K562 (cell line): Measurements from ENCODE around the gene SLC2A4. TPM values are rescaled to one million over a fixed set of nuclear protein-coding genes. Genes with fewer than 3 reads are reported as not detected.

Experiments
- CREM ChIP-seq: IDR thresholded peaks from 2 replicates; pipeline ENCODE4 v1.6.1; 2014; ENCODE audit warnings: antibody characterized with exemption, low read depth
- KLF13 ChIP-seq: fragments of 450-650 bp; IDR thresholded peaks from 2 replicates; pipeline ENCODE4 v1.6.1; 2016; ENCODE audit warnings: missing genetic modification characterization, low read depth, mild to moderate bottlenecking, missing compliant biosample characterization, moderate library complexity, borderline replicate concordance
- KLF16 ChIP-seq: IDR thresholded peaks from 2 replicates; pipeline ENCODE4 v1.6.1; 2016; ENCODE audit warnings: antibody characterized with exemption
- POLR2G ChIP-seq: fragments of 200-400 bp; formaldehyde crosslinking; IDR thresholded peaks from 2 replicates; pipeline ENCODE4 v1.6.1; 2017; ENCODE audit warnings: low read depth, mild to moderate bottlenecking, antibody characterized with exemption, low read length, moderate library complexity
- TAF7 ChIP-seq: fragments of 450-650 bp; IDR thresholded peaks from 2 replicates; pipeline ENCODE4 v1.6.1; 2016; ENCODE audit warnings: missing genetic modification characterization, missing compliant biosample characterization
- TSC22D4 ChIP-seq: fragments of 450-650 bp; IDR thresholded peaks from 2 replicates; pipeline ENCODE4 v1.6.1; 2016; ENCODE audit warnings: missing genetic modification characterization, missing biosample characterization, control low read depth
- ZNF41 ChIP-seq: fragments of 250-450 bp; sonication (Bioruptor Pico); conservative IDR thresholded peaks from 2 replicates; pipeline ENCODE4 v1.4.0; 2020; ENCODE audit warnings: mild to moderate bottlenecking
- polyA plus RNA-seq, 8 experiments: library from polyadenylated mRNA; depleted of rRNA in 4 of 8; stranded (reverse) in 5 of 8; unstranded in 3 of 8; fragments of >200 nt; fragmentation: Nextera tagmentation in 2 of 8; fragmentation: Illumina TruSeq in 1 of 8; extraction: Ambion mirVana in 2 of 8; extraction: Trizol in 1 of 8; gene quantifications; 2 replicates each; pipeline versions ENCODE4 v1.2.1 to v1.2.3, GENCODE V29; 2011 to 2014; ENCODE audit warnings: inconsistent platforms in 1 of 8, missing spikeins in 1 of 8
- total RNA-seq, 7 experiments: library from RNA; depleted of rRNA in 6 of 7; stranded (reverse); fragments of >200 nt in 6 of 7; fragmentation: Illumina TruSeq in 2 of 7; extraction: Trizol in 2 of 7; gene quantifications; 2 replicates each; pipeline versions ENCODE4 v1.2.1 to v1.2.3, GENCODE V29; 2011 to 2021; ENCODE audit warnings: low replicate concordance in 1 of 7
- TF ChIP-seq, protein P1 (sequence below), 2 experiments: fragments of 450-650 bp in 1 of 2; sonication (generic) in 1 of 2; formaldehyde crosslinking in 1 of 2; IDR thresholded peaks; 2 replicates each; pipeline versions ENCODE4 v1.7.1 to v1.9.0; 2016 to 2022; ENCODE audit warnings: inconsistent platforms in 1 of 2, mild to moderate bottlenecking in 1 of 2, missing genetic modification reagents in 1 of 2
- TF ChIP-seq, protein P2 (sequence below), 2 experiments: fragments of 450-650 bp; formaldehyde crosslinking in 1 of 2; IDR thresholded peaks; 2 replicates each; pipeline versions ENCODE4 v1.4.0 to v1.6.1; 2014 to 2020; ENCODE audit warnings: mild to moderate bottlenecking in 2 of 2, borderline replicate concordance in 1 of 2, low read depth in 1 of 2

SLC2A4 gene
- total and polyA plus RNA-seq, 9 of the 15 experiments (the other 6 are each of a cell fraction or from before 2014, with no cell fraction given) = 0.74 to 3.5 (median 1.6) TPM

DNA sequence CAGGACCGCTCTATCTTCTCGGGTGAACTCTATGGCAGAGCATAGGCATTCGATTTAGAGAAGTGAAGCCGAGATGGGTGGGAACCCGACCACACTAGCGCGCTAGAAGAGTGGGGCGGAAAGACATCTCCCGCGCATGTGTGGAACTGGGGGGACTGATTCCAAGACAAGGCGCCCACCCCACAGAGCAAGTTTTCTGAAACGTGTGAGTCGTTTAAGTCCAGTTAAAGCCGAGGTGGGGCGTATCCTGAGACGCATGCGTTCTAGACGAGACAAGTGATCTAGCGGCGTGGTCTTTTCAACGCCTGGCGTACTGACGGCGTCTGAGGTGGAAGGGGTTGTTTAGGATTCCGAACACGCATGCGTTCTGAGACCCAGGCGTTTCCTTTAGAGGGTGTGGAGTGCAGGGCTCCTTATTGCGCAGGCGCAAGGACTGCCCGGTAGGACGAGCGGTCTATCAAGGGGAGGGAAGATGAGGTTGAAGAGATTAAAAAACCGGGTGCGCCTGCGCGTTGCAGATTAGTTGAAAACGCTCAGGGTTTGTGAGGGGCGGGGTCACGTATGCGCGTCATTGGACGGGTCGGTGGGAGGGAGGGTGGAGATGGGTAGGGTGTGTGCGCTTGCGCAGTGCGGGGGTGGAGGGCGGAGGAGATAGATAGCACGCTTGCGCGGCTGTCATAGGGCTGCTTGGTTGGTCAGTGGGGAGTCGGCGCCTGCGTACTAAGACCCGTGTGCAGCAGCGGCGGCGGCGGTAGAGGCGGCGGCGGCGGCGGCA lies 25.6 kb downstream of the SLC2A4 start, which contains the start of gene EIF5A (continued):
- TF ChIP-seq KLF13 (tag) = no peak
- peak; percentile 83 for TF ChIP-seq POLR2G
- TF ChIP-seq TAF7 = peak; percentile 76
- TF ChIP-seq, protein P1, sequence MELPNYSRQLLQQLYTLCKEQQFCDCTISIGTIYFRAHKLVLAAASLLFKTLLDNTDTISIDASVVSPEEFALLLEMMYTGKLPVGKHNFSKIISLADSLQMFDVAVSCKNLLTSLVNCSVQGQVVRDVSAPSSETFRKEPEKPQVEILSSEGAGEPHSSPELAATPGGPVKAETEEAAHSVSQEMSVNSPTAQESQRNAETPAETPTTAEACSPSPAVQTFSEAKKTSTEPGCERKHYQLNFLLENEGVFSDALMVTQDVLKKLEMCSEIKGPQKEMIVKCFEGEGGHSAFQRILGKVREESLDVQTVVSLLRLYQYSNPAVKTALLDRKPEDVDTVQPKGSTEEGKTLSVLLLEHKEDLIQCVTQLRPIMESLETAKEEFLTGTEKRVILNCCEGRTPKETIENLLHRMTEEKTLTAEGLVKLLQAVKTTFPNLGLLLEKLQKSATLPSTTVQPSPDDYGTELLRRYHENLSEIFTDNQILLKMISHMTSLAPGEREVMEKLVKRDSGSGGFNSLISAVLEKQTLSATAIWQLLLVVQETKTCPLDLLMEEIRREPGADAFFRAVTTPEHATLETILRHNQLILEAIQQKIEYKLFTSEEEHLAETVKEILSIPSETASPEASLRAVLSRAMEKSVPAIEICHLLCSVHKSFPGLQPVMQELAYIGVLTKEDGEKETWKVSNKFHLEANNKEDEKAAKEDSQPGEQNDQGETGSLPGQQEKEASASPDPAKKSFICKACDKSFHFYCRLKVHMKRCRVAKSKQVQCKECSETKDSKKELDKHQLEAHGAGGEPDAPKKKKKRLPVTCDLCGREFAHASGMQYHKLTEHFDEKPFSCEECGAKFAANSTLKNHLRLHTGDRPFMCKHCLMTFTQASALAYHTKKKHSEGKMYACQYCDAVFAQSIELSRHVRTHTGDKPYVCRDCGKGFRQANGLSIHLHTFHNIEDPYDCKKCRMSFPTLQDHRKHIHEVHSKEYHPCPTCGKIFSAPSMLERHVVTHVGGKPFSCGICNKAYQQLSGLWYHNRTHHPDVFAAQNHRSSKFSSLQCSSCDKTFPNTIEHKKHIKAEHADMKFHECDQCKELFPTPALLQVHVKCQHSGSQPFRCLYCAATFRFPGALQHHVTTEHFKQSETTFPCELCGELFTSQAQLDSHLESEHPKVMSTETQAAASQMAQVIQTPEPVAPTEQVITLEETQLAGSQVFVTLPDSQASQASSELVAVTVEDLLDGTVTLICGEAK (IDR thresholded peaks at IDR 0.05) = 0 out of 2 replicates have a peak, but pooled peaks have one; percentile 17
- TF ChIP-seq, protein P1 (CRISPR knock-in tag; IDR thresholded peaks at IDR 0.05) = no peak
- TF ChIP-seq CREM = peak; percentile 85
- TF ChIP-seq, protein P2, sequence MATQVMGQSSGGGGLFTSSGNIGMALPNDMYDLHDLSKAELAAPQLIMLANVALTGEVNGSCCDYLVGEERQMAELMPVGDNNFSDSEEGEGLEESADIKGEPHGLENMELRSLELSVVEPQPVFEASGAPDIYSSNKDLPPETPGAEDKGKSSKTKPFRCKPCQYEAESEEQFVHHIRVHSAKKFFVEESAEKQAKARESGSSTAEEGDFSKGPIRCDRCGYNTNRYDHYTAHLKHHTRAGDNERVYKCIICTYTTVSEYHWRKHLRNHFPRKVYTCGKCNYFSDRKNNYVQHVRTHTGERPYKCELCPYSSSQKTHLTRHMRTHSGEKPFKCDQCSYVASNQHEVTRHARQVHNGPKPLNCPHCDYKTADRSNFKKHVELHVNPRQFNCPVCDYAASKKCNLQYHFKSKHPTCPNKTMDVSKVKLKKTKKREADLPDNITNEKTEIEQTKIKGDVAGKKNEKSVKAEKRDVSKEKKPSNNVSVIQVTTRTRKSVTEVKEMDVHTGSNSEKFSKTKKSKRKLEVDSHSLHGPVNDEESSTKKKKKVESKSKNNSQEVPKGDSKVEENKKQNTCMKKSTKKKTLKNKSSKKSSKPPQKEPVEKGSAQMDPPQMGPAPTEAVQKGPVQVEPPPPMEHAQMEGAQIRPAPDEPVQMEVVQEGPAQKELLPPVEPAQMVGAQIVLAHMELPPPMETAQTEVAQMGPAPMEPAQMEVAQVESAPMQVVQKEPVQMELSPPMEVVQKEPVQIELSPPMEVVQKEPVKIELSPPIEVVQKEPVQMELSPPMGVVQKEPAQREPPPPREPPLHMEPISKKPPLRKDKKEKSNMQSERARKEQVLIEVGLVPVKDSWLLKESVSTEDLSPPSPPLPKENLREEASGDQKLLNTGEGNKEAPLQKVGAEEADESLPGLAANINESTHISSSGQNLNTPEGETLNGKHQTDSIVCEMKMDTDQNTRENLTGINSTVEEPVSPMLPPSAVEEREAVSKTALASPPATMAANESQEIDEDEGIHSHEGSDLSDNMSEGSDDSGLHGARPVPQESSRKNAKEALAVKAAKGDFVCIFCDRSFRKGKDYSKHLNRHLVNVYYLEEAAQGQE (IDR thresholded peaks at IDR 0.05; ENCODE audit: borderline replicate concordance) = peak; percentile 50; the same call in 1 of the 2 replicates
- TF ChIP-seq, protein P2 (CRISPR knock-in tag; IDR thresholded peaks at IDR 0.05; ENCODE audit: low read depth) = no peak
- no peak for TF ChIP-seq TSC22D4
- TF ChIP-seq ZNF41 = no peak
- TF ChIP-seq KLF16 = no peak
